Measurements from ENCODE around the gene ELFN2.

GRCh38 chr22:37455896-37456295, 28.6 kb upstream of the ELFN2 start:
- TF ChIP-seq EP300 (IDR thresholded peaks at IDR 0.05; ENCODE audit: borderline replicate concordance) (no peak), TCF12 (IDR thresholded peaks at IDR 0.05; ENCODE audit: low read depth) (no peak), MAX (IDR thresholded peaks at IDR 0.05) (no peak), REST (IDR thresholded peaks at IDR 0.05; ENCODE audit: low read depth) (no peak), RAD21 (IDR thresholded peaks at IDR 0.05; ENCODE audit: low read depth) (no peak), TAF1 (IDR thresholded peaks at IDR 0.05; ENCODE audit: low read depth) (no peak), FOXM1 (IDR thresholded peaks at IDR 0.05; ENCODE audit: borderline replicate concordance, low read depth) (no peak), USF1 (IDR thresholded peaks at IDR 0.05) (no peak), CEBPB (IDR thresholded peaks at IDR 0.05) (no peak), CREB1 (IDR thresholded peaks at IDR 0.05; ENCODE audit: low read depth) (no peak)

Data from Ishikawa (cell line).